Caco-2 (cell line): ENCODE data around the gene FBXL4. TPM values are rescaled to one million over a fixed set of nuclear protein-coding genes. Genes with fewer than 3 reads are reported as not detected.

Experiments
- BruUV-seq: library from RNA; stranded (reverse); fragments of 400-500 nt; replicated peaks from 2 replicates; lab custom pipeline; 2021; lab: Mats Ljungman, UMichigan
- CTCF ChIA-PET: fragments of 300-600 bp; sonication (Branson Sonifier 250); formaldehyde crosslinking; loops from one replicate; lab custom pipeline; 2022; ENCODE audit warnings: antibody characterized with exemption; lab: Charles Lee
- POLR2A ChIA-PET: fragments of 300-600 bp; sonication (Branson Sonifier 250); formaldehyde crosslinking; loops from one replicate; lab custom pipeline; 2022; ENCODE audit warnings: antibody characterized with exemption; lab: Charles Lee
- DNase-seq, 2 experiments: peaks; one replicate each; pipeline versions ENCODE4 v3.0.0 to v3.0.0-alpha.2; 2020 to 2022
- H3K27me3 ChIP-seq: replicated peaks from 2 replicates; pipeline ENCODE4 v1.6.0; 2011; ENCODE audit warnings: low read length; ENCODE audit not compliant: control insufficient read depth, insufficient read depth
- H3K36me3 ChIP-seq: 2 replicates; pipeline ENCODE4 v1.5.1; 2011; ENCODE audit warnings: low read length; ENCODE audit not compliant: control insufficient read depth, insufficient read depth
- H3K4me1 ChIP-seq: fragments of 250-450 bp; sonication (Bioruptor Pico); 2 replicates; pipeline ENCODE4 v1.5.1; 2020; ENCODE audit warnings: mild to moderate bottlenecking
- H3K4me3 ChIP-seq: 2 replicates; pipeline ENCODE4 v1.5.1; 2011; ENCODE audit warnings: low read depth, mild to moderate bottlenecking, control low read depth, low read length
- H3K9me3 ChIP-seq: fragments of 250-450 bp; sonication (Bioruptor Pico); 2 replicates; pipeline ENCODE4 v1.5.1; 2020; ENCODE audit warnings: mild to moderate bottlenecking, moderate library complexity
- H3K27ac Mint-ChIP-seq: one replicate; pipeline ENCODE4 v1.8.0; 2022; ENCODE audit warnings: mixed read lengths; ENCODE audit not compliant: unreplicated experiment
- H3K27me3 Mint-ChIP-seq: one replicate; pipeline ENCODE4 v1.8.0; 2022; ENCODE audit warnings: mixed read lengths; ENCODE audit not compliant: insufficient read depth, unreplicated experiment
- H3K36me3 Mint-ChIP-seq: one replicate; pipeline ENCODE4 v1.8.0; 2022; ENCODE audit warnings: mild to moderate bottlenecking, mixed read lengths; ENCODE audit not compliant: insufficient read depth, unreplicated experiment
- H3K4me1 Mint-ChIP-seq: one replicate; pipeline ENCODE4 v1.8.0; 2022; ENCODE audit warnings: low read depth, mixed read lengths; ENCODE audit not compliant: unreplicated experiment
- H3K4me3 Mint-ChIP-seq: one replicate; pipeline ENCODE4 v1.8.0; 2022; ENCODE audit warnings: mild to moderate bottlenecking, moderate library complexity, mixed read lengths; ENCODE audit not compliant: unreplicated experiment
- H3K9me3 Mint-ChIP-seq: one replicate; pipeline ENCODE4 v1.8.0; 2022; ENCODE audit warnings: mixed read lengths; ENCODE audit not compliant: unreplicated experiment
- CTCF ChIP-seq, 2 experiments: fragments of 200-600 bp in 1 of 2; IDR thresholded peaks; 1 replicate in 1 of 2; 2 replicates in 1 of 2; pipeline versions ENCODE4 v1.5.1 to v1.8.0; 2011 to 2022; ENCODE audit warnings: antibody characterized with exemption in 1 of 2, control low read depth in 1 of 2, inconsistent platforms in 1 of 2, low read depth in 1 of 2, low read length in 1 of 2, mild to moderate bottlenecking in 1 of 2, moderate library complexity in 1 of 2; ENCODE audit not compliant: insufficient read depth in 1 of 2, severe bottlenecking in 1 of 2, unreplicated experiment in 1 of 2
- intact Hi-C: fragments of 100-400 bp; cut with micrococcal nuclease; formaldehyde crosslinking; loops from one replicate; pipeline ENCODE4 v1.10.0; 2022; ENCODE audit not compliant: unreplicated experiment
- total RNA-seq: library from RNA; stranded (reverse); gene quantifications from 2 replicates; pipeline ENCODE4 v1.2.3, GENCODE V29; 2022

Gene FBXL4
- total RNA-seq, 1 experiment from 2014 or later, result 5.9 TPM

GRCh38 chr6:98848539-98849242, 99.1 kb downstream of the FBXL4 start:
- Histone ChIP-seq H3K9me3 (no peaks in the 10 kb centered on the region), H3K36me3 (no peaks in the 10 kb centered on the region), H3K4me1 (0 out of 2 replicates have a peak, but pooled peaks cover 4% of the 10 kb centered on the region), H3K4me3 (no peak overlapping the region), H3K27me3 (no peaks in the 10 kb centered on the region; the same call in 1 of the 2 replicates)
- Mint-ChIP-seq H3K4me1 (no peaks in the 10 kb centered on the region), H3K9me3 (no peaks in the 10 kb centered on the region), H3K4me3 (no peak overlapping the region), H3K36me3 (no peaks in the 10 kb centered on the region), H3K27ac (no peak overlapping the region), H3K27me3 (peaks cover 17% of the 10 kb centered on the region)
- ChIA-PET POLR2A (no interaction called here), CTCF (no interaction called here)
- no TSS peak for BruUV-seq
- no peak for DNase-seq
- intact Hi-C loops, result loop anchor here (5.0 kb wide), 1 partner anchor 1141 kb away; no protein-coding TSS in a partner anchor
- TF ChIP-seq CTCF (IDR thresholded peaks at IDR 0.05; ENCODE audit: insufficient read depth in 1 of 2, low read depth in 1 of 2, low read length in 1 of 2, severe bottlenecking in 1 of 2, unreplicated experiment in 1 of 2), result no peak

GRCh38 chr6:98847779-98848538, 99.8 kb downstream of the FBXL4 start:
- ChIA-PET CTCF (interaction anchor here (1.3 kb wide), 1 partner anchor 79 kb away, joined by 3 read pairs; no protein-coding TSS in a partner anchor), POLR2A (no interaction called here)

More at GRCh38 chr6:98847779-98848538, 99.8 kb downstream of the FBXL4 start:
- Mint-ChIP-seq H3K27ac (no peak overlapping the region), H3K4me3 (no peak overlapping the region), H3K27me3 (peaks cover 21% of the 10 kb centered on the region), H3K4me1 (no peaks in the 10 kb centered on the region), H3K36me3 (no peaks in the 10 kb centered on the region), H3K9me3 (no peaks in the 10 kb centered on the region)
- intact Hi-C loops, result loop anchor here (5.0 kb wide), 1 partner anchor 1141 kb away; no protein-coding TSS in a partner anchor
- DNase-seq, result no peak
- Histone ChIP-seq H3K9me3 (no peaks in the 10 kb centered on the region), H3K27me3 (no peaks in the 10 kb centered on the region; the same call in 1 of the 2 replicates), H3K36me3 (no peaks in the 10 kb centered on the region), H3K4me3 (no peak overlapping the region), H3K4me1 (0 out of 2 replicates have a peak, but pooled peaks cover 4% of the 10 kb centered on the region)
- no peak for TF ChIP-seq CTCF (IDR thresholded peaks at IDR 0.05; ENCODE audit: insufficient read depth in 1 of 2, low read depth in 1 of 2, low read length in 1 of 2, severe bottlenecking in 1 of 2, unreplicated experiment in 1 of 2)
- no TSS peak for BruUV-seq
